Type B pancreatic cell (in vitro differentiated cells): ENCODE data around the gene RTL10. TPM values are rescaled to one million over a fixed set of nuclear protein-coding genes. Genes with fewer than 3 reads are reported as not detected.

ENCODE experiments used
- DNase-seq: peaks from one replicate; pipeline ENCODE4 v3.0.0; 2021; ENCODE audit warnings: mixed read lengths; ENCODE audit not compliant: unreplicated experiment; ENCODE audit errors: extremely low spot score
- H3K27ac Mint-ChIP-seq: 2 replicates; pipeline ENCODE4 v1.8.0; 2021; ENCODE audit warnings: mild to moderate bottlenecking, mixed read lengths
- H3K27me3 Mint-ChIP-seq: 2 replicates; pipeline ENCODE4 v1.8.0; 2021; ENCODE audit warnings: mixed read lengths
- H3K36me3 Mint-ChIP-seq: 2 replicates; pipeline ENCODE4 v1.8.0; 2021; ENCODE audit warnings: mixed read lengths
- H3K4me1 Mint-ChIP-seq: one replicate; pipeline ENCODE4 v1.8.0; 2021; ENCODE audit warnings: mixed read lengths; ENCODE audit not compliant: unreplicated experiment
- H3K4me3 Mint-ChIP-seq: 2 replicates; pipeline ENCODE4 v1.8.0; 2021; ENCODE audit warnings: mild to moderate bottlenecking, mixed read lengths
- H3K9me3 Mint-ChIP-seq: 2 replicates; pipeline ENCODE4 v1.8.0; 2021; ENCODE audit warnings: mixed read lengths
- CTCF ChIP-seq: fragments of 200-600 bp; sonication (generic); conservative IDR thresholded peaks from 2 replicates; pipeline ENCODE4 v1.5.0; 2021; ENCODE audit warnings: antibody characterized with exemption, mild to moderate bottlenecking
- total RNA-seq: library from RNA; stranded (reverse); gene quantifications from 2 replicates; pipeline ENCODE4 v1.2.1, GENCODE V29; 2021; ENCODE audit warnings: low replicate concordance

The RTL10 gene
- total RNA-seq, 1 donor from 2014 or later = 28.8 TPM

- Mint-ChIP-seq H3K4me1 (peaks cover 12% of the 10 kb centered on the region), H3K36me3 (peaks cover 4% of the 10 kb centered on the region), H3K4me3 (no peak overlapping the region), H3K27ac (no peak overlapping the region), H3K9me3 (no peaks in the 10 kb centered on the region), H3K27me3 (no peaks in the 10 kb centered on the region)
- DNase-seq = no peak
- no peak for TF ChIP-seq CTCF
Observed at GRCh38 chr22:19820880-19821522, 33.7 kb downstream of the RTL10 start.

GRCh38 chr22:19819911-19820879 lies 34.5 kb downstream of the RTL10 start:
- H3K9me3 Mint-ChIP-seq = no peaks in the 10 kb centered on the region
- no peak overlapping the region for H3K27ac Mint-ChIP-seq
- no peak overlapping the region for H3K4me3 Mint-ChIP-seq
- H3K27me3 Mint-ChIP-seq = no peaks in the 10 kb centered on the region
- TF ChIP-seq CTCF = no peak
- peaks cover 4% of the 10 kb centered on the region for H3K36me3 Mint-ChIP-seq
- no peak for DNase-seq
- H3K4me1 Mint-ChIP-seq = peaks cover 13% of the 10 kb centered on the region

- Mint-ChIP-seq H3K36me3 (peaks cover 4% of the 10 kb centered on the region), H3K27me3 (no peaks in the 10 kb centered on the region), H3K4me1 (peaks cover 15% of the 10 kb centered on the region), H3K4me3 (no peak overlapping the region), H3K27ac (no peak overlapping the region), H3K9me3 (no peaks in the 10 kb centered on the region)
- TF ChIP-seq CTCF = no peak
- no peak for DNase-seq
Observed at GRCh38 chr22:19819208-19819910, 35.3 kb downstream of the RTL10 start.

- DNase-seq = no peak
- H3K4me3 Mint-ChIP-seq = no peak overlapping the region
- peaks cover 15% of the 10 kb centered on the region for H3K4me1 Mint-ChIP-seq
- peaks cover 1% of the 10 kb centered on the region for H3K36me3 Mint-ChIP-seq
- H3K27ac Mint-ChIP-seq = no peak overlapping the region
- H3K27me3 Mint-ChIP-seq = no peaks in the 10 kb centered on the region
- H3K9me3 Mint-ChIP-seq = no peaks in the 10 kb centered on the region
- TF ChIP-seq CTCF = no peak
Observed at GRCh38 chr22:19818324-19819207, 36.1 kb downstream of the RTL10 start.
